ENCODE data around the gene GPRIN2.
"Not testable (repeated sequence)": the region's sequence is repeated elsewhere in the genome, so short reads cannot be mapped to it uniquely, and the experiment has no call there.

The GPRIN2 gene

GRCh38 chr10:46537309-46537708 lies 19.1 kb downstream of the GPRIN2 start:
- no peak for DNase-seq (ENCODE audit: low read depth in 2 of 2)

GRCh38 chr10:46536781-46537180 lies 19.7 kb downstream of the GPRIN2 start:
- no peak for DNase-seq (ENCODE audit: low read depth in 2 of 2)

- DNase-seq (ENCODE audit: low read depth in 2 of 2): no peak
Observed at GRCh38 chr10:46536171-46536570, 20.3 kb downstream of the GPRIN2 start.

GRCh38 chr10:46534828-46535524 lies 21.5 kb downstream of the GPRIN2 start:
- no peak for DNase-seq (ENCODE audit: low read depth in 2 of 2)

- not testable (repeated sequence) for DNase-seq (ENCODE audit: low read depth in 2 of 2)
Observed at GRCh38 chr10:46532256-46532655, 24.2 kb downstream of the GPRIN2 start.

GRCh38 chr10:46530249-46531186 lies 25.9 kb downstream of the GPRIN2 start:
- DNase-seq (ENCODE audit: low read depth in 2 of 2): peak; percentile 97 to 98

- not testable (repeated sequence) for DNase-seq (ENCODE audit: low read depth in 2 of 2)
Observed at GRCh38 chr10:46529742-46530141, 26.7 kb downstream of the GPRIN2 start.

GRCh38 chr10:46528675-46529615 lies 27.5 kb downstream of the GPRIN2 start:
- DNase-seq (ENCODE audit: low read depth in 2 of 2): no peak

GRCh38 chr10:46528171-46528671 lies 28.2 kb downstream of the GPRIN2 start:
- no peak for DNase-seq (ENCODE audit: low read depth in 2 of 2)

GRCh38 chr10:46527241-46527811 lies 29.1 kb downstream of the GPRIN2 start:
- no peak for DNase-seq (ENCODE audit: low read depth in 2 of 2)

- no peak for DNase-seq (ENCODE audit: low read depth in 2 of 2)
Observed at GRCh38 chr10:46526682-46527038, 29.8 kb downstream of the GPRIN2 start.

- no peak for DNase-seq (ENCODE audit: low read depth in 2 of 2)
Observed at GRCh38 chr10:46525824-46526681, 30.4 kb downstream of the GPRIN2 start.

- peak; percentile 39 to 52 for DNase-seq (ENCODE audit: low read depth in 2 of 2)
Observed at GRCh38 chr10:46525177-46525823, 31.2 kb downstream of the GPRIN2 start.

- DNase-seq (ENCODE audit: low read depth in 2 of 2): peak; percentile 31 to 39
Observed at GRCh38 chr10:46524472-46525176, 31.8 kb downstream of the GPRIN2 start.

GRCh38 chr10:46523962-46524471 lies 32.4 kb downstream of the GPRIN2 start:
- DNase-seq (ENCODE audit: low read depth in 2 of 2): peak; percentile 83 to 85

GRCh38 chr10:46523119-46523961 lies 33.1 kb downstream of the GPRIN2 start:
- no peak for DNase-seq (ENCODE audit: low read depth in 2 of 2)

- no peak for DNase-seq (ENCODE audit: low read depth in 2 of 2)
Observed at GRCh38 chr10:46522295-46523118, 34.0 kb downstream of the GPRIN2 start.

Data from fibroblast of skin of left biceps (primary cell).